Adrenal gland (tissue), 12 donors: ENCODE results near the gene SIPA1. TPM values are rescaled to one million over a fixed set of nuclear protein-coding genes. Genes with fewer than 3 reads are reported as not detected.
A peak's percentile ranks its signal among the peaks of the same experiment; 100 is the strongest.

ENCODE experiments used
- DNase-seq, 7 donors: peaks; one replicate each; pipeline ENCODE4 v3.0.0-alpha.2; 2019 to 2020
- H3K27ac ChIP-seq, 5 donors: fragments of 200-600 bp; sonication (generic) in 4 of 5; 1 replicate in 3 of 5; 2 replicates in 2 of 5; pipeline versions ENCODE4 v1.5.1 to v1.8.0; 2016 to 2020; ENCODE audit warnings: mild to moderate bottlenecking in 1 of 5
- H3K27me3 ChIP-seq: fragments of 200-600 bp; 2 replicates; pipeline ENCODE4 v1.8.0; 2021
- H3K36me3 ChIP-seq, 2 donors: fragments of 200-600 bp; replicated peaks in 1 of 2; 1 replicate in 1 of 2; 2 replicates in 1 of 2; pipeline versions ENCODE4 v1.5.1 to v1.8.0; 2018 to 2022
- H3K4me1 ChIP-seq, 2 donors: fragments of 200-600 bp; replicated peaks in 1 of 2; 1 replicate in 1 of 2; 2 replicates in 1 of 2; pipeline versions ENCODE4 v1.5.1 to v1.8.0; 2018 to 2021
- H3K4me3 ChIP-seq, 4 donors: fragments of 200-600 bp; sonication (generic) in 3 of 4; one replicate each; pipeline ENCODE4 v1.5.1; 2016 to 2018
- H3K9me3 ChIP-seq, 3 donors: fragments of 200-600 bp; sonication (generic) in 1 of 3; replicated peaks in 1 of 3; 1 replicate in 2 of 3; 2 replicates in 1 of 3; pipeline versions ENCODE4 v1.5.1 to v1.8.0; 2016 to 2021
- POLR2A ChIP-seq, 2 donors: fragments of 450-650 bp; IDR thresholded peaks; one replicate each; pipeline ENCODE4 v1.6.1; 2017; ENCODE audit warnings: antibody characterized with exemption in 2 of 2, mild to moderate bottlenecking in 2 of 2, moderate library complexity in 1 of 2
- WGBS, 4 donors: extraction: QIAGEN DNeasy Blood & Tissue Kit in 2 of 4; methylation state at CpG; one replicate each; pipeline versions ENCODE4 v1.1.5 to v1.1.7; 2013 to 2017; 5-methylcytosine and 5-hydroxymethylcytosine counted together
- intact Hi-C, 2 donors: fragments of 100-400 bp; cut with DNase I; formaldehyde crosslinking; loops; one replicate each; pipeline versions ENCODE4 v1.14.1 to v1.15.0; 2022 to 2023
- polyA plus RNA-seq, 3 donors: library from polyadenylated mRNA; stranded (reverse); fragments of 200-250 nt in 2 of 3; fragments of 350-450 nt in 1 of 3; fragmentation: Illumina TruSeq in 1 of 3; extraction: RNeasy Lipid Tissue Mini Kit (QIAGEN cat#74804) in 1 of 3; gene quantifications; one replicate each; pipeline ENCODE4 v1.2.3, GENCODE V29; 2013 to 2014
- total RNA-seq, 9 donors: library from RNA; depleted of rRNA in 4 of 9; stranded (reverse); fragments of >200 nt in 4 of 9; fragments of 120-200 nt in 1 of 9; fragmentation: NEBNext Ultra II Directional in 1 of 9; extraction: Animal tissue kit (Norgen Biotek cat#: 25700) in 1 of 9; gene quantifications; one replicate each; pipeline versions ENCODE4 v1.1.0 to v1.2.4, GENCODE V29; 2013 to 2023
- TF ChIP-seq, protein P1 (sequence below), 6 experiments: fragments of 450-650 bp in 4 of 6; fragments of 200-600 bp in 2 of 6; sonication (generic) in 1 of 6; IDR thresholded peaks; 1 replicate in 5 of 6; 2 replicates in 1 of 6; pipeline versions ENCODE4 v1.5.1 to v1.8.0; 2016 to 2021; ENCODE audit warnings: antibody characterized with exemption in 6 of 6, mild to moderate bottlenecking in 2 of 6, moderate library complexity in 1 of 6
- donor health status: healthy with polysubstance abuse.
- donor health status: Bipolar disorder and iron deficiency.
- donor health status: DM: yes; HTN: yes; CAD: no.
- donor health status: DM: no; HTN: no; CAD: no.
- donor health status: DM: no; HTN: no; CAD: no.
- donor health status: DM: yes; HTN: yes; CAD: no.

SIPA1 gene
- total and polyA plus RNA-seq, 12 donors, result 8.7 to 377 (median 76.3) TPM

DNA sequence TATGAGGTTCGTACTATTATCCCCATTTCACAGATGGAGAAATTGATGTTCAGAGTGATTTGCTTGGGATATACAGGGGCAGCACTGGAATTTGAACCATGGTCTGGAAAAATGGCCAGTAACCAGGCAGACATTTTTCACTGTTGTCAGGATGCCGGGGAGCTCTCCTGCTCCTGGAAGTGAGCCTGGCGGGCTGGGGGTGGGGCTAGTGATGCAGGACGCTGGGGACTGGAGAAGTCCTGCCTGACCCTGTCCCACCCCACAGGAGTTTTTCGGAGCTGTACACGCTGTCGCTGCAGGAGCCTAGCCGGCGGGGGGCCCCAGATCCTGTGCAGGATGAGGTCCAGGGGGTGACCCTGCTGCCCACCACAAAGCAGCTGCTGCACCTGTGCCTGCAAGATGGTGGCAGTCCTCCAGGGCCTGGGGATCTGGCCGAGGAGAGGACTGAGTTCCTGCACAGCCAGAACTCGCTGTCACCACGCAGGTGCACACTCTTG, 11.1 kb downstream of the SIPA1 start:
- Histone ChIP-seq H3K27ac (peak overlapping the region in 1 of 5 donors; percentile 44), H3K36me3 (peaks cover 0 to 30% of the 10 kb centered on the region in 2 donors), H3K4me1 (peaks cover 13 to 36% of the 10 kb centered on the region in 2 donors), H3K27me3 (no peaks in the 10 kb centered on the region), H3K4me3 (no peak overlapping the region), H3K9me3 (no peaks in the 10 kb centered on the region)
- intact Hi-C loops, result no loop called here
- DNase-seq, result peak in 4 of 7 donors; percentile 56 to 62 (median 58)
- 57 to 77% (median 65%) methylated on average over 2 to 12 of the region's 12 CpGs for WGBS, 4 donors
- TF ChIP-seq POLR2A (IDR thresholded peaks at IDR 0.05), result no peak
- TF ChIP-seq, protein P1, sequence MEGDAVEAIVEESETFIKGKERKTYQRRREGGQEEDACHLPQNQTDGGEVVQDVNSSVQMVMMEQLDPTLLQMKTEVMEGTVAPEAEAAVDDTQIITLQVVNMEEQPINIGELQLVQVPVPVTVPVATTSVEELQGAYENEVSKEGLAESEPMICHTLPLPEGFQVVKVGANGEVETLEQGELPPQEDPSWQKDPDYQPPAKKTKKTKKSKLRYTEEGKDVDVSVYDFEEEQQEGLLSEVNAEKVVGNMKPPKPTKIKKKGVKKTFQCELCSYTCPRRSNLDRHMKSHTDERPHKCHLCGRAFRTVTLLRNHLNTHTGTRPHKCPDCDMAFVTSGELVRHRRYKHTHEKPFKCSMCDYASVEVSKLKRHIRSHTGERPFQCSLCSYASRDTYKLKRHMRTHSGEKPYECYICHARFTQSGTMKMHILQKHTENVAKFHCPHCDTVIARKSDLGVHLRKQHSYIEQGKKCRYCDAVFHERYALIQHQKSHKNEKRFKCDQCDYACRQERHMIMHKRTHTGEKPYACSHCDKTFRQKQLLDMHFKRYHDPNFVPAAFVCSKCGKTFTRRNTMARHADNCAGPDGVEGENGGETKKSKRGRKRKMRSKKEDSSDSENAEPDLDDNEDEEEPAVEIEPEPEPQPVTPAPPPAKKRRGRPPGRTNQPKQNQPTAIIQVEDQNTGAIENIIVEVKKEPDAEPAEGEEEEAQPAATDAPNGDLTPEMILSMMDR (IDR thresholded peaks at IDR 0.05), result no peak

DNA sequence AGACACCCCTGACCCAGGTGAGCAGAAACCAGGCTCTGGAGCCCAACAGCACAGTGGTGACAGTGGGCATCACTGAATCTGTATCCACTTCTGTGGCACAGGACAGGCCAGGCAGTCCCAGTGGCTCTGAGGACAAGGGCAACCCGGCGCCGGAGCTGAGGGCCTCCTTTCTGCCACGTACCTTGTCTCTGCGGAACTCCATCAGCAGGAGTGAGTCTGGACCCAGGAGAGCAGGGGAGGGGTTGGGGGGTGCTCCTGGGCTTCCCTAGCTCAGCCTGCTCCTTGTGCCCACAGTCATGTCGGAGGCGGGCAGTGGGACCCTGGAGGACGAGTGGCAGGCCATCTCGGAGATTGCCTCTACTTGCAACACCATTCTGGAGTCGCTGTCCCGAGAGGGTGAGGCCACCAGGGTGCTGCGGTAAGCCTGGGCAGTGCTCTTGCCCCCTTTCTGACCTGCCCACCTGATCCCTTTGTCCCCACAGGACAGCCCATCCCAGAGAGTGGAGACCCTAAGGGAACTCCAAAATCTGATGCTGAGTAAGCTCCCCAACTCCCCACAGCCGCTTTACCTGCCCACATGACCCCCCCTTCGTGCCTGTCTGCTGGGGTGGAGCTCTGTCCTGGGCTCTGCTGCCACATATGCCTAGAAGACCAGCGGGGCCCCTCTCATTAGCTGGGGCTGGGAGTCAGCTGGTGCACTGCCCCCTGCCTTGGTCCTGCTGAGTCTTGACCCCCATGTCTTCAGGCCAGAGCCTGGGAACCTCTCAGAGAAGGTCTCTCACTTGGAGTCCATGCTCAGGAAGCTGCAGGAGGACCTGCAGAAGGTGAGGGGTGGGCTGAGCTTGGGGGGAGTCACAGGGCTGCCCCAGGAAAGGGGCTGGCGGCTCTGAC, 12.0 kb downstream of the SIPA1 start:
- no peaks in the 10 kb centered on the region for H3K27me3 ChIP-seq
- no peak overlapping the region for H3K4me3 ChIP-seq
- peak in 2 of 7 donors; percentile 19 to 36 for DNase-seq
- H3K36me3 ChIP-seq, result peaks cover 0 to 39% of the 10 kb centered on the region in 2 donors
- H3K4me1 ChIP-seq, result peaks cover 13 to 39% of the 10 kb centered on the region in 2 donors
- H3K9me3 ChIP-seq, result no peaks in the 10 kb centered on the region
- intact Hi-C loops, result no loop called here
- peak overlapping the region in 1 of 5 donors; percentile 96 for H3K27ac ChIP-seq
- no peak for TF ChIP-seq POLR2A (IDR thresholded peaks at IDR 0.05)
- TF ChIP-seq, protein P1 (IDR thresholded peaks at IDR 0.05), result no peak
- 86 to 100% (median 90%) methylated on average over 6 to 16 of the region's 16 CpGs for WGBS, 4 donors

DNA sequence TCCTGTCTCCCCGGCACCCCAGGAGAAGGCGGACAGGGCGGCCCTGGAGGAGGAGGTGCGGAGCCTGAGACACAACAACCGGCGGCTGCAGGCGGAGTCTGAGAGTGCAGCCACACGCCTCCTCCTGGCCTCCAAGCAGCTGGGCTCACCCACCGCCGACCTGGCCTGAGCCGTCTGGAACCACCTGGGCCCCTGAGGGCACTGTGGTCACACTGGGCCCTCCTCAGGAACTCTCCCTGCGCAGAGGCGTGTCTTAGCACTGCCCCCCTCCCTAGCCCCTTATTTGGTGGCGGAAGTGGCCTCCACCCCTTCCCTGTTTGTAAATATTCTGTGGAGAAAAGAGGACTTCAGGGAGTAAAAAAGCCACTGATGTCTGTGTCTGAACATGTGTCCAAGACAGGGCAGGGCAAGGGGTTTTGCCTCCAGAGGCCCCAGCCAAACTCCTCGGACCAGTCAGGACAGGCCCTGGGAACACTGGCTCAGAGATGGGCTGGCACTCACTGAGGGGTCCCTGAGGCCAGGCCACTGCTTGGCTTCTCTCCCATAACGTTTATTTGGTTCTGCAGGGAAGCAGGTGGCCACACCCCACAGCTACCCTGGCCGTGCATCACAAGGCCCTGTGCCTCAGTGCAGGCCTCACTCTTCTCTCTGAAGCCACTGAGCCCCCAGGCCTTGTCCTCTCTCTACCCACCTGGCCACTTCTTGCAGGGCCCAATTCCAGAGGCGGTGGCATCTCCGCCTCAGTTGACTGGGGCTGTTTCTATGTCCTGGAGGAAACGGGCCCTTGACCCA, 12.8 kb downstream of the SIPA1 start:
- 73 to 82% (median 80%) methylated on average over 13 to 20 of the region's 20 CpGs for WGBS, 4 donors
- no peak for TF ChIP-seq POLR2A (IDR thresholded peaks at IDR 0.05)
- TF ChIP-seq, protein P1 (IDR thresholded peaks at IDR 0.05), result no peak
- peak in 3 of 7 donors; percentile 13 to 26 (median 25) for DNase-seq
- Histone ChIP-seq H3K27ac (peak overlapping the region in 3 of 5 donors; percentile 95 to 97 (median 96)), H3K27me3 (no peaks in the 10 kb centered on the region), H3K4me1 (peaks cover 13 to 39% of the 10 kb centered on the region in 2 donors), H3K36me3 (peaks cover 0 to 47% of the 10 kb centered on the region in 2 donors), H3K9me3 (no peaks in the 10 kb centered on the region), H3K4me3 (no peak overlapping the region)
- intact Hi-C loops, result no loop called here

DNA sequence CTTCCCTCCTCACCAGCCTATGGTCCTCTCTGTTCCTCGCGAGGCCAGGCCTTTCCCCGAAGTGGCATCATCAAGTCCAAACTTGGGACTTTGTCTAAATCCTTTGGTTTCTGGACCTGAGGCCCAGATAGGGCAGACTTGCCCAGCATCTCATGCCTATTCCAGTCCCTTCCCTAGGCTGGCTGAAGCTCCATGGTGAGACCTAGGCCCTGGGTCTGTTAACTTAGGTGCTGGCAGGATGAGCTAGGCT, 13.4 kb downstream of the SIPA1 start:
- DNase-seq, result peak in 2 of 7 donors; percentile 6 to 29
- Histone ChIP-seq H3K4me3 (no peak overlapping the region), H3K27ac (peak overlapping the region; percentile 50 to 97 (median 96)), H3K4me1 (peaks cover 13 to 39% of the 10 kb centered on the region in 2 donors), H3K27me3 (no peaks in the 10 kb centered on the region), H3K9me3 (no peaks in the 10 kb centered on the region), H3K36me3 (peaks cover 0 to 52% of the 10 kb centered on the region in 2 donors)
- WGBS, 4 donors, result 86 to 95% (median 93%) methylated on average over 2 to 3 of the region's 3 CpGs
- intact Hi-C loops, result no loop called here
- TF ChIP-seq, protein P1 (IDR thresholded peaks at IDR 0.05), result no peak
- no peak for TF ChIP-seq POLR2A (IDR thresholded peaks at IDR 0.05)
